ENCODE data around the gene ZNF341.
"Not testable (repeated sequence)": the region's sequence is repeated elsewhere in the genome, so short reads cannot be mapped to it uniquely, and the experiment has no call there.

Gene ZNF341

DNA sequence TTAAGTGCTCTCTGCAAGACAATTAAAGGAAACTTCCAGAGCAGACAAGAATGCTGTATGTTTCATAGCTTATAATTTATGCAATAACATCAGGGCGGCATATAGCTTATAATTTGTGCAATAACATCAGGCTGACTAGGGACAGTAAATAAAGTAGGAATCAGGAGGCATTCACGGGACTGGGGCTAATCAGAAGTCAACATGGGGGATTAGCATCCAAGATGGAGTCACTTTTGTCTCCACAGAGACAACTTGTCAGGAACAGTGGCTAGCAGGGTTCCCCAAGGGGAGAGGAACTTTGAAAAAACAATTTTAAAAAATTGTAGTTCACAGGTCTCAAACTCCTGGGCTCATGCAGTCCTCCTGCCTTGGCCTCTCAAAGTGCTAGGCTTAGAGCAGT is 3.3 kb upstream of the ZNF341 start:
- no peak for DNase-seq (ENCODE audit: low read depth in 2 of 2)

DNA sequence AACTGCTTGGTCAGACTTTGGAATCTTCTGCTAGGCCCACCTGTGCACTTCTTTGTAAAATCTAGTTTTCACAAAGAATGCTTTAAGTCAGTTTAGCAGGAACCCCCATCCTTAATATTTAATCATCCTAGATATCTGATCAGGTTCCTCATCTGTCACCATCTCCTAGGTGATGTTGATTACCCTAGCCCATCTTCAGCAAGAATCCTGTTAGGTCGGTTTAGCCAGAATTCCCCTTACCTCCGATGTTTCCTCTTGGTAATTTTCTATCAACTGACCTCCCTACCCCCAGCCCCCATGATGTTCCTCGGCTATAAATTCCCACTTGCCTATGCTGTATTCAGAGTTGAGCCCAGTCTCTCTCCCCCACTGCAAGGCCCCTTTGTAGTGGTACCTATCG is 2.7 kb upstream of the ZNF341 start:
- DNase-seq (ENCODE audit: low read depth in 2 of 2) = no peak

DNA sequence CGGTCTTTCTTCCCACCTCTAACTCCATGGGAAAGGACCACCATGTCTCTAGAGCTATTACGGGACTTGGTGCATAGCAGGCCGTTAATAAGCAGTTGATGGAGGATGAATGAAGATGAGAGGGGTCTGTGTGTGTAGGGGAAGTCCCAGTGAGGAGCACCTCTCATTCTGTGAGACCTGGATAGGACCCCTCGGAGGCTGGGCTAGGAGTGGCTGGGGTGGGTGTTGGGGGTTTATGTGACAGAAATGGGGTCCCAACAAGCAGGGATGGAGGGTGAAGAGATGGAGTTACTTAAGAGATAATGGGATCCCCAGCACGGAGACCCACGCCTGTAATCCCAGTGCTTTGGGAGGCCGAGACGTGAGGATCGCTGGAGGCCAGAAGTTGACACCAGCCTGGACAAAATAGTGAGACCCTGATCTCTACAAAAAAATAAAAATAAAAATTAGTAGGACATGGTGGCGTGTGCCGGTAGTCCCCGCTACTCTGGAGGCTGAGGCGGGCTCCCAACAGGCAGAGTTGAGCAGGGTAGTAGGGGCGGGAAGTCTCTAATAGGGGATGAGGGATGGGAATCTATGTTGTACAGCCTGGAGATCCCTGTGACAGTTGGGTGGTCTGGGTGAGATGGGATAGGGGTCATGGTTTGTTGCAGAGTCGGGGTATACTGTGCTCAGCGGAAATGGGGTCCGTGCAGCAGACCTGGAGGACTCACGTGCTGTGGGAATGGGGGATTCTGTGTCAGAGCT is 677 bp upstream of the ZNF341 start:
- DNase-seq (ENCODE audit: low read depth in 2 of 2) = no peak

GRCh38 chr20:33732166-33732970 is 572 bp downstream of the ZNF341 start:
- peak; percentile 72 for DNase-seq (ENCODE audit: low read depth in 2 of 2)

- DNase-seq (ENCODE audit: low read depth in 2 of 2) = no peak
Measured at GRCh38 chr20:33733654-33734576, 2.1 kb downstream of the ZNF341 start.

GRCh38 chr20:33736962-33737361 is 5.2 kb downstream of the ZNF341 start:
- DNase-seq (ENCODE audit: low read depth in 2 of 2) = no peak

DNA sequence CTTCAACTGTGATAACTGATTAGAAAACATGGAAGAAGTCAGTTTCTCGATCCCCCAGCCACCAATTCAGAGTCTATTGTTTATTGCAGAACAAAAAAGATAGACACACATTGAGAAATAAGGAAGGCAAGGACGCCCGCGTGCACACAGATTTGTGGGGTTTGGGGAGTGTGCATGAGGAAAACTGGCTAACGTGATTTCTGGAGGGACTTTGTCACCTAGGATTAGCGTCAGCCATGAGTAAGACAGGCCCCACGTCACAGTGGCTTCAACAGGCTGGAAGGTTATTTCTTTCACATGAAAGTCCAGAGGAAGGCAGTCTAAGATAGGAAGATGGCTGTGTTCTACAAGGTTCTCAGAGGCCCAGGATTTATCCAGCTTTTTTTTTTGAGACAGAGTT is 7.7 kb downstream of the ZNF341 start:
- DNase-seq (ENCODE audit: low read depth in 2 of 2) = no peak

- no peak for DNase-seq (ENCODE audit: low read depth in 2 of 2)
Measured at GRCh38 chr20:33740189-33740588, 8.4 kb downstream of the ZNF341 start.

GRCh38 chr20:33744181-33744580 is 12.4 kb downstream of the ZNF341 start:
- no peak for DNase-seq (ENCODE audit: low read depth in 2 of 2)

DNA sequence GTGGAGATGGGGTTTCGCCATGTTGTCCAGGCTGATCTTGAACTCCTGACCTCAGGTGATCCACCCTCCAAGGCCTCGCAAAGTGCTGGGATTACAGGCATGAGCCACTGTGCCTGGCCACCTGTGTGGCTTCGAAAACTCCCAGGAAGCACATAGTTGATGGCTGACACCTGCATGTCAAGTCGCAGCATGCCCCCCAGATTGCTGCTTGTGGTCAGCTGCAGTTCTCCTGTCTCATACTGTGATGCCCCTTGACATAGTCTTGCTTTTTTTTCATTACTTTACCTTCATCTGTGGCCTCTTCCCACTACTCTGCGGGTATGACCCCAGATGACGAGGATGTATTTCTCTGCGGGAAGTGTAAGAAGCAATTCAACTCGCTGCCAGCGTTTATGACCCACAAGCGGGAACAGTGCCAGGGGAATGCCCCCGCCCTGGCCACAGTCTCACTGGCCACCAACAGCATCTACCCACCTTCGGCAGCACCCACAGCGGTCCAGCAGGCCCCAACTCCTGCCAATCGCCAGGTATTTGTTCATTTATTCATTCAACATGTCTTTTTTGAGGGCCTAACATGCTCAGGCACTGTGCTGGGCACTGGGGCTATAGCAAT is 13.1 kb downstream of the ZNF341 start:
- no peak for DNase-seq (ENCODE audit: low read depth in 2 of 2)

DNA sequence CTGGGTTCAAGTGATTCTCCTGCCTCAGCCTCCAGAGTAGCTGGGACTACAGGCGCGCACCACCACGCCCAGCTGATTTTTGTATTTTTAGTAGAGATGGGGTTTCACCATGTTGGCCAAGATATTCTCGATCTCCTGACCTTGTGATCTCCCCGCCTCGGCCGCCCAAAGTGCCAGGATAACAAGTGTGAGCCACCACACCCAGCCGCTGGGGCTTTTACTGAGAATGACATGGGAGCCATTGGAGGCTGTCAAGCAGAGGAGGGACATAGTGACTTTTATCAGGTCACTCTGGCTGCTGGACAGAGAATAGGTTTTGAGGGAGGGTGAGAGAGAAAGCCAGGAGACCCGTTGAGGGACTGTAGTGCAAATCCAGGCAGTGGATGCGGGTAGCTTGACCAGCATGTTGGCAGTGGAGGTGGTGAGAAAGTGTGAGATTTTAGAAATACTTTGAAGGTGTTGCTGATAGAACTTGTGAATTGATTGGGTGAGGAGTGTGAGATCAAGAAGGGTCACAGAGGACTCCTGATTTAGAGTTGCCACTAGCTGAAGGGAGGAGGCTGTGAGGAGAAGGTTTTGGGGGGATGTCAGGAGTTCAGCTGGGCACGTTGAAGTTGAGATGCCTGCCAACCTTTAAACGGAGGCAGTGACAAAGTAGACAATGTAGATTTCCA is 14.7 kb downstream of the ZNF341 start:
- DNase-seq (ENCODE audit: low read depth in 2 of 2) = no peak

DNA sequence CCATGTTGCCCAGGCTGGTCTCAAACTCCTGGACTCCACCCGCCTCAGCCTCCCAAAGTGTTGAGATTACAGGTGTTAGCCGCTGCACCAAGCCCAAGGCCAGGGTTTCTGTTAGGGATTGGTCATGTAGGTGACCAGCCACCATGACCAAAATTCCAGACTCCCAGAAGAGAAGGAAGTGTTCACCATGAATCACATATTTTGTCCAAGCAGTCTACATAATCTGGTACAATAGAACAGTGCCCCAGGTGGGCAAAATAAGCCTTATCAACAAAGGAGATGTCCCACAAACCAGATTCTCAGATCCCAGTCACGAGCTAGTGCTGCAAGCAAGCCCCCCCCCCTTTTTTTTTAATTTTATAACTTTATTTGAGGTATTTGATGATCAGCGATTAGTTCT is 20.0 kb downstream of the ZNF341 start:
- no peak for DNase-seq (ENCODE audit: low read depth in 2 of 2)

DNA sequence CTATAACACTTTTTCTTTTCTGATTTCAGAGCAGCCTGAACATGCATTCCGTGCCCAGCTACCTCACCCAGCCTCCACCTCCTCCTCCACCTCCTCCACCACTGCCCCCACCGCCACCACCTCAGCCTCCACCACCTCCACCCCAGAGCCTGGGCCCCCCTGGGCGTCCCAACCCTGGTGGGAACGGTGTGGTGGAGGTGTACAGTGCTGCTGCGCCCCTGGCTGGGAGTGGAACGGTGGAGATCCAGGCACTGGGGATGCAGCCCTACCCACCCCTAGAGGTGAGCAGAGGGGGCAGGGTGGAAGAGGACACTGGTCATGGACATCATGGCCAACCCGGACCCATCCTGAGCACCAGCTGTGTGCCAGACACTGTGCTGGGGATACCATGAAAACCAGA is 21.3 kb downstream of the ZNF341 start:
- DNase-seq (ENCODE audit: low read depth in 2 of 2) = no peak

DNA sequence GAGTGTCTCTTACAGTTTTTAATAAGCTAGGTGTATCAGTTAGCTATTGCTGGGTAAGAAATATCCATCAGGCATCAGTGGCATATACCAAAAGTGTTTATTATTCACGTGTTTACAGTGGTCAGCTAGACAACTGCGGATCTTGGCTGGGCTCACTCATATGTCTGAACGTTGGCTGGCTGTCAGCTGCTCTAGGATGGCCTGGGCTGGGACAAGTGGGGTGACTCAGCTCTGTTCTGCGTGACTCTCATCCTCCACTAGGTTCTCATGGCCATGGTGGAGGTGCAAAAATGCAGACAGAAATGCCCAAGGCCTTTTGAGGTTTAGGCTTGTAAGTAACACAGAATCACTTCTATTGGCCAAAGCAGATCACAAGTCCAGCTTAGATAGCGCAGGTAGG is 22.0 kb downstream of the ZNF341 start:
- DNase-seq (ENCODE audit: low read depth in 2 of 2) = no peak

GRCh38 chr20:33755936-33756490 is 24.2 kb downstream of the ZNF341 start:
- DNase-seq (ENCODE audit: low read depth in 2 of 2) = not testable (repeated sequence)

DNA sequence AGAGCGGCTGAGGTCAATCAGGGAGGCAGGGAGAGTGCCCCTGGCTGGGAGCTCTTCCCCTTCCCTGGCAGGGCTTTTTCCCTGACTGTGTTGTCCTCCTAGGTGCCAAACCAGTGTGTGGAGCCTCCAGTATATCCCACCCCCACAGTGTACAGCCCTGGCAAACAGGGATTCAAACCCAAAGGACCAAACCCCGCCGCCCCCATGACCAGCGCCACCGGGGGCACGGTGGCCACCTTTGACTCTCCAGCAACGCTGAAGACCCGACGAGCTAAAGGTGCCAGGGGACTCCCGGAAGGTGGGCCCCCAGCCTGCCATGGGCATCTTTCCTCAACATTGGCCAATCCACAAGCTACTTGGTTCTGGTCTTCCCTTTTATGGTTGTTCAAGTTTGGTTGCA is 25.2 kb downstream of the ZNF341 start:
- DNase-seq (ENCODE audit: low read depth in 2 of 2) = no peak

- no peak for DNase-seq (ENCODE audit: low read depth in 2 of 2)
Measured at GRCh38 chr20:33757458-33757857, 25.7 kb downstream of the ZNF341 start.

DNA sequence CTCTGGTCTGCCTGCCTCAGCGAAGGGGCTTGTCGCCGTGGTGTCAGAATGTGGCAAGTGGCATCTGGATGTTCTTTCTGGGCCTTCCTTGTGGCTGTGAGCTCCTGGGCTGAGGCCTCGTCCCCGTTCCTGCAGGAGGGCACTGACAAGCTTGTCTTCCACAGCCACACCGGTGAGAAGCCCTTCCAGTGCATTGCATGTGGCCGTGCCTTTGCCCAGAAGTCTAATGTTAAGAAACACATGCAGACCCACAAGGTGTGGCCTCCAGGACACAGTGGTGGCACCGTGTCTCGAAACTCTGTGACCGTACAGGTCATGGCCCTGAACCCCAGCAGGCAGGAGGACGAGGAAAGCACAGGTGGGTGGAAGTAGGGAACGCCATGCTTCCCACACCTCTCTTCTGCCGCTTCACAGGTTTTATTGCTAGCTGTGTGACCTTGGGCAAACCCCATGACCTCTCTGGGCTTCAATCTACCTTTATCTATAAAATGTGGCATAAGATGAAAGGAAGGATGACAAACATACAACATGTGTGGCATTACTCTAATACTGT is 30.0 kb downstream of the ZNF341 start:
- DNase-seq (ENCODE audit: low read depth in 2 of 2) = no peak

DNA sequence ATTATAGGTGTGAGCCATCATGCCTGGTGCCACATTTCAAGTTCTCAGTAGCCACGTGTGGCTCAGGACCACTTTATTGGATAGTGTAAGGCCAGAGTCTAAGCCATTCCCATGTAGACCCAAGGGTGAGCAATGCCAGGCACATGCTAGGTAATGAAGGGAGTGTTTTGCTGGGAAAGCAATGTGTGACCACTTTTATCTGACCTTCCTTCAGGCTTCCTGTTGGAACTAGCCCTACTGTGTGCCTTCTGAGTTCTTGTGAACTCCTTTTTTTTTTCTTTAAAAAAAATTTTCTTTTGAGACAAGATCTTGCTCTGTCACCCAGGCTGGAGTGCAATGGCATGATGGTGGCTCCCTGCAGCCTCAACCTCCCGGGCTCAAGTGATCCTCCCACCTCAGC is 33.3 kb downstream of the ZNF341 start:
- no peak for DNase-seq (ENCODE audit: low read depth in 2 of 2)

- no peak for DNase-seq (ENCODE audit: low read depth in 2 of 2)
Measured at GRCh38 chr20:33765592-33765991, 33.8 kb downstream of the ZNF341 start.

GRCh38 chr20:33766686-33767085 is 34.9 kb downstream of the ZNF341 start:
- no peak for DNase-seq (ENCODE audit: low read depth in 2 of 2)
